GM10847 (cell line): ENCODE results near the gene LRRC2.

Experiments
- POLR2A ChIP-seq: IDR thresholded peaks from 2 replicates; pipeline ENCODE4 v1.6.1; 2011; ENCODE audit not compliant: insufficient read length; ENCODE audit errors: extremely low read depth

LRRC2 gene

DNA sequence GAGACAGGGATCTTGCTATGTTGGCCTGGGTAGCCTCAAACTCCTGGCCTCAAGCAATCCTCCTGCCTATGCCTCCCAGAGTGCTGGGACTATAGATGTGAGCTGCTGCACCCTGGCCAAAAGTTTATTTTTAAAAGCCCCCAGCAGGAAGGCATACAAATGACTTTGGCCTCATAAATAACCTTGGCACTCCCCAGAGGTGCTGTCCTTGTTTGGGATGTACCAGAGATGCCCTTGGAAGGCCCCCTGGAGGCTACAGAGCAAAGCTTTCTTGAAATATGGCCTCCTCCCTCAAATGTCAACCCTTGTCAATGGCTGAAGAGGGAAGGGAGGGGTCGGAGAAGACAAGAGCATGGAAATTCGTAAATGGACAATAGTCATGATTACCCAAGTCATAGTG is 82.3 kb downstream of the LRRC2 start:
- no peak for TF ChIP-seq POLR2A

DNA sequence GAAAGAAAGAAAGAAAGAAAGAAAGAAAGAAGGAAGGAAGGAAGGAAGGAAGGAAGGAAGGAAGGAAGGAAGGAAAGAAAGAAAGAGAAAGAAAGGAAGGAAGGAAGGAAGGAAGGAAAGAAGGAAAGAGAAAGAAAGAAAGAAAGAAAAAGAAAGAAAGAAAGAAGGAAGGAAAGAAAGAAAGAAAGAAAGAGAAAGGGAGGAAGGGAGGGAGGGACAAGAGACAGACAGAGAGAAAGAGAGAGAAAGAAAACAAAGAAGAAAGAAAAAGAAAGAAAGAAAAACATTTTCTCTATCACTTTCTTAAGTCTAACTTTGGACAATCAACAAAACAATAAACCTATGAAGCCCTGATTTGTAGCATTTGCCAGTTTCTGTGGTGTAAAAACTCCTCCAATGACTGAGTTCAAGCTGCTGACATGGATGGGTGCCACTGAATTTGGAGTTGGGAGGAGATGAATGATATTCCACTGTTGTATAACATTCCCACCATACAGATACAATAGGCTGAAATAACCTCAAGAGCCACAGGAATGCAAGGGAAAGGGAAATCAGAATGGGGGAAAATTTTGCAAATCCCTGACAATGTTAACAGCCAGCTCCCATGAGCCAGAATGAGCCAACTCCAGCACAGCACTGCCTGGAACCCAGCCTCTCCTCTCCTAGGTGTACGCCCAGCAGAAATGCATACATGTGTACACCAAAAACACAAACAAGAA is 83.3 kb downstream of the LRRC2 start:
- no peak for TF ChIP-seq POLR2A

DNA sequence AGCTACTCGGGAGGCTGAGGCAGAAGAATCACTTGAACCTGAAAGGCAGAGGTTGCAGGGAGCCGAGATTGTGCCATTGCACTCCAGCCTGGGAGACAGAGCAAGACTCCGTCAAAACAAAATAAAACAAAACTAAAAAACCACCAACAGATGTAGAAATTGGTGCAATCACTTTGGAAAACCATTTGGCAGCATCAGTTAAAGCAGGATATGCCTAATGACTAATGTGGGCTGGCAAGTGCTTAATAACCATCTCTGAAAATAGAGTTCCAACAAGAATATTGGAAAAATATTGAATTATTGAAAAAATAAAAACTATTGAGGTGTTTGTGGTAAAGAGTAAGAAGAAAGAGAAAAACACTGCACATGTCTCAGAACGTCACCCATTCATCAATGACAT is 84.5 kb downstream of the LRRC2 start:
- no peak for TF ChIP-seq POLR2A

DNA sequence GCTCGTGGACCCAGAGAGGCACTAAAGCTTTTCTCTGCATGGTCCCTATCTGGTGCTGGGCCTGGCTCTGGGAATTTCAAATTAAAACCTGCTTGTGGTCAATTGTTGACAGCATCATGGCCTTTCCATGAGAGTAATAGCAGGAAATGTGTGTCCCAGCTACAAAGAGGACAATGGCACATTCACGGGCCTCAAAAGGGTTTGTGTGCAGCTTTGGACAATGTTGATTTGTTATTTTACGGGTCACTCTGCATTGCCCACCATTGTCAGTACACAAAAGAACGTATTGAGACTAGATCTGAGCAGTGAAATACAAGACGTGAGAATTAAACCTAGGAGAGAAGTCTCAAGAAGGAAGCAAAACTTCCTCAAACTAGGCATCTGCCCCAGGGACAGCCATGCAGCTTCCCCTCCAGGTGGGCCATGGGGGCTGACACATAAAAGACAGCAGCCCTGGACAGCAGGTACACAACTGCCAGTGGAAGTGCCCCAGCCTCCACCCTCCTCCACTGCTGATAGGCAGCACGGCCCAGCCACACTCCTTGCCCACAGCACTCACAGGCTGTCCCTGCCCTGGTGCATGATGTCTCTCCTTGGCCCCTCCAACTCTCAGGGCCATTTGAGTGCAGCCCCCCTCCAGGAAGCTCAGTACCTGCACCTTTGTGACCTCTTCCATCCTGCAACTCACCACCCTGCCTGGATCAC is 85.5 kb downstream of the LRRC2 start:
- no peak for TF ChIP-seq POLR2A

DNA sequence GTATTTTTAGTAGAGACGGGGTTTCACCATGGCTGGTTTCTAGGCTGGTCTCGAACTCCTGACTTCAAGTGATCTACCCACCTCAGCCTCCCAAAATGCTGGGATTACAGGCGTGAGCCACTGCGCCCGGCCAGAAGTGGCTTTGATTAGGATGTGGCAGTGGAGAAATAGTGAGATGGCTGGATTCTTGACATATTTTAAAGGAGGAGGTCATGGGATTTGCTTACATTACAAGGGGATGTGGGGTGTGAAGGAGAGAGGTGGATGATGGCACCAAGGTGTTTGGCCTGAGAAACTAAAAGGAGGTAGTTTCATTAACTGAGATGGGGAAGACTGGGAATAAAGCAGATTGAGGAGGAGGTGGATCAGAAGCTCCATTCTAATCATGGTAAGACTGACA is 86.4 kb downstream of the LRRC2 start:
- no peak for TF ChIP-seq POLR2A

DNA sequence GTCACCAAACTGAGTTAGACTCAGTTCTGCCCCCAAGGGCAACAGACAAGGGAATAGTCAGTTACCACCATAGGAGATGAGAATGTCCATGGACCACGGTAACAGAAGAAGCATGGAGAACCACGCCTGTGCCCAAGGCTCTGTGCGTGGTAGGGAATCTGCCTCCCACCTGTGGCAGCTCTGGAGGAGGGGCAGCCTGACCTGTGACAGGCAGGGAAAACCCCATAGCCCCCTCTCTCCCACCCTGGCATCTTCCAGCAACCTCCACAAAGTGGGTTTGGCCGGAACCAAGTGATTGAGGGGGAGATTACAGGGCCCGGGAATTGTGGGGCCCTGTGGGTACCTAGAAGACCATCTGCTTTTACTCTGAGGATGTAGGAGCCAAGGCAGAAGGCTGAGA is 87.1 kb downstream of the LRRC2 start:
- TF ChIP-seq POLR2A = no peak

DNA sequence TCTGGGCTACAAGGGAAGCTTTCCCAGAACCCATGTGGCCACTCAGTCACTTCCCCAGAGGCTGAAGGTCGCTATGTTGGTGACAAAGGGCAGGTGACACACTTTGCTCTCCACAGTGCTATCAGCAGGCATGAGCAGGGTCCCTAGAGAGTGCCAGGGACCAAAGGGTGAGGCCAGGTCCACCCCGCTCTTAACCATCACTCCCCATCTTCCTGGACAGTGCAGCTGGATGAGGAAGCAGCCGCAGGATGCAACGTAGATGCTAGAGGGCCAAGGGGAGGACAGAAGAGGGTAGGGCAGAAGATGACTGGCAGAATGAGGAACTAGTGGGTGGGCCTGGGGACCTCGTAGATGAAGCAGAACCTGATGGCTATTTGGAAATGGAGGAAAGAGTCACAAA is 87.8 kb downstream of the LRRC2 start:
- TF ChIP-seq POLR2A = no peak

DNA sequence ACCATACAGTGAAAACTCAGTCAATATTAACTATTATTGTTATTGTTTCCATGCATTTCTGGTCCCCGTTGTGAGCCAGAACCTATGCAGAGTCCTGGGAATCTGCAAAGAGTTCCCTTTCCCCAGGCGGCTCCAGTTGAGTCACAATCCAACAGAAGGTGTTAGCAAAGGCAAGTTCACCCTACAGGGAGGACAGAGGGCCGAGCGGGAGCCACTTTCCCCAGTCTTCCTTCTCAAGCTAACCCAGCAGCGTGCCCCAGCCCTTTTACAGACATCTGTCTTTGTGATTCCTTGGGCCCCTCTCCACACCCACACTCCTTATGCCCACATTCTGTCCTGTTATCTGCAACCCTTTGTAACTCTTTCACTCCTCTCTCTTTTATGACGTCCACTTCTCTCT is 88.3 kb downstream of the LRRC2 start:
- no peak for TF ChIP-seq POLR2A

DNA sequence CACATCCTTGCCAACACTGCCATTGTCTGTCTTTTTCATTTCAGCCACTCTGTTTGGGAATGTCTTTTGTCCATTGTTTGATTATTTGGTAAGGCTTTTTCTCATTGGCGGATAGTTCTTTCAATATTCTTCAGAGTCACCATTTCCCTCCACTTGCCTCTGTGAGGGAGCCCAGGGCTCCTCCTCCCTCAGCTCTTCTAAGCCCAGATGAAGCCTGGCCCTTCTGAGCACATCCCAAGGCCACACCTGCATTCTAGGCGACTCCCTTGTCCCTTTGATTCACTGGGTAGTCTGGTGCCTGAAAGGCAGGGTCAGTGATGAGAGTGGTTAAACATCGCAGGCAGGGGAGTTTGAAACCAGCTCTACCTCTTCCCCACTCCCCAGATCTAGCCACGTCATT is 89.0 kb downstream of the LRRC2 start:
- no peak for TF ChIP-seq POLR2A

DNA sequence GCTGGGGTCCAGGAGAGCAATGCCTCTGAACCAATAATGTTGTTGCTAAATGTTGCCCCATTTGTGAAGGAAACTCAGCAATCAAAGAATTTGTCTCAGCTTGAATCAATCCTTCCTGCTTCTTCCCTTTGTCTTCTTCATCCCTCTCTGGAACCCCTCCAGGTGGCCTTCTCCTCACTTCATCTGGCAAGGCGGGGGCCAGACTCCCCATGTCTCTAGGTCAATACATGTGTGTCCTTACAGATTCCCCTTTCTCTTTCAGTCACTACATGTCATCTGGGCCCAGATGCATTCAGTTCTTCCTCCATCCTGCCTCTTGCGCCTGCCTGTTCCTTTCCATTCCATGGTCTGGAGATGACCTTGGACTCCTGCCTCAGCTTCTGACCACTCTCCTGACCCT is 93.4 kb downstream of the LRRC2 start:
- TF ChIP-seq POLR2A = no peak

DNA sequence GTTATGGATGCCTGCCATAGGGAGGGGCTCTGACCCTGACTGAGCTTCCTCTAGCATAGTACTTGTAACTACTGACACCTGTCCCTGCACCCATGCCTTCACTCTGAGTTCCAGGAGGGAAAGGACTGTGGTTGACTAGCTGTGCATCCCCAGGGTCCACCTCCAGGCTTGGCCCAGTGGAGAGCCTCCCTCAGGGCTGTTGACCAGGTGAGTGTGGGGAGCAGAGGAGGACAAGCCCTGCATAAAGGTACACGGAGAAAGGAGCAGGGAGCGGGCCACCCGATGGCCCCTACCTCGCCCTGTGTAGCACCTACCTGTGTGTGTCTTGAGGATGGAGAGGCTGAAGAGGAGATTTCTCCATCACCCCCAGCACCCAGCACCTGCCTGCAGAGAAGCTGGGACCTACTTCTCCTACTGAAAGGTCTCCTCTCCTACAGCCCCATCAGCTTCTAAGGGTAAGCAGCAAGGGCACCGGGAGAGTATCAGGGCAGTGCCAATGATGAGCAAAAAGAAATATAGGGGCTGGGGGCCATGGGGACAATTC is 94.7 kb downstream of the LRRC2 start:
- TF ChIP-seq POLR2A = no peak

DNA sequence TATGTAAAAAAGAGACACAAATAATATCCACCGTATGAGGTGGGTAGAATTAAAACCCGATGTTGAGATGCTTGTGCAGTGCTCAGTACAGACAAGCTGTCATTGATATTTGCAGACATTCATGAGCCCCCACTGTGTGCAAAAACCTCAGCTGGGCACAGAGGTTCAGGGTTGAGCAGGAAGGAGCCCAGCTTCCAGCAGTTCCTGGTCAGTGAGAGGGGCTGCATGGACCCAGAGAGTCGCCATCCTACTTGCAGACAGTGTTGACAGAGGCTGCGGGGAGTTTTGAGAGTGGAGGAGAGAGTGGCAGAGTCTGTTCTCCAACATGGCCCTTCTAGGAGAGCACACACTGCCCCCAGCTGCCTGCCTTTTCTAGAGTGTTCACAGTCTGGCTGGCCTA is 95.3 kb downstream of the LRRC2 start:
- no peak for TF ChIP-seq POLR2A

DNA sequence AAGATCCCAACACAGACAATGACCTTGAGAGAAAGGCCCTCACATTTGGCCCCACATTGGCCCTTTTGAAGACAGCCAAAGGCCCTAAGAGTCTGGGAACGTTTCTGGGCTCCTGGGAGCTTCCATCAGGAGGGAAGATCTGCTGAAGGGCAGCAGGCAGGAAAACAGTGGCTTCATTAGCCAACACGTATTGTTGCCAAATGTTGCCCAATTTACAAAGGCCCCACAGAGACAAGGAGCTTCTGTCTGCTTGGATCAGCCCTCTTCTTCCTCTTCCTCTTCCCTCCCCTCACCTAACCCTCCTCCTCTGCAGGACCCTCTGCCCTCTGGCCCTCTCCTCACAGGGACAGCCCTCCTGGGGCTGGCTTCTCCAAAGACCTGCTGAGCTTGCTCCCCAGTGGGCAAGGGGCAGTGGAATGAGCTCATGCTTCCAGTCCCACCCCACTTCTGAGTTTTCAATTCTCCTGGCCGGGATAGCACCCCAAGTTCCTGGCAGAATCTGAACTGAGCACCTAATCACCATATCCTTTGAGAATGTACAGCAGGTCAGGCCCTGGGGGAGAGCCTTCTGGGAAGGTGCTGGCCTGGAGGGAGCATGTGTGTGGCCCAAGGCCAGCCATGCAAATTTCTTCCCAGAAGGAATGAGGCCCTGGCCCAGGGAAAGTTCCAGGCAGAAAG is 96.3 kb downstream of the LRRC2 start:
- no peak for TF ChIP-seq POLR2A

DNA sequence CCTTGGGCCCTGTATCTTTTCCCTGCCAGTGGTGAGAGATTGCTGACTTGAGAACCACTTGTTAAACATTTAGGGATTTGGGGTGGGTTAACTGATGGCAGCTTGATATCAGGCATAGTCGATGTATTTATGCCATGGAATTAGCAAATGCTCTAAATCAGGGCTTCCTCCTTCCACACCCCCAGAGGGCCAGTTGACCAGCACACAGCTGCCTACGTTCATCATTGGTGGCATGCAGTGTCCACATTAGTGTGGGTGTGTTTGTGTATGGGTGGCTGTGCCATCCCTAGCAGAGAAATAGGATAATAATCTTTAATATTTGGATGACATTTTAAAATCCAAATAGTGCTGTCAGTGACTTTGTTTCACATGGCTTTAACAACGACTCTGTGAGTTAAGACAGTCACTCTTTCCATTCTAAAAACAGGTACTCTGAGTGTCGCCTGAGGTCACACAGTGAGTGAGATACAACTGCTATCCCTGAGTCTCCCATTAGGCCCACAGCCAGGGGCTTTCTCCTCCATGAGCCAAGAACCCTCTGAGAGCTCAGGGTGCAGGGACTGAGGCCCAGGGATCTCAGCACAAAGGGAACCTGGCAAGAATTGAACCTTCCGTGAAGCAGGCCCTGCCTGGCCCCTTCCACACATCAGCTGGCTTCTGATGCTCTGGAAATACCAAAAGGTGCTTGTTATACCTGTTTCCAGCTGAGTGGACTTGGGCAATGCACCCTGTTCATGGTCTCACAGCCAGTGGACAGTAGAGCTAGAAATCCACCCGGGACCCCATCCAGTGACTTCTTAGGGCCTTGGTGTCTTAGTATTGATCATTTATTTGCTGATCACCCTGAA is 97.1 kb downstream of the LRRC2 start:
- TF ChIP-seq POLR2A = no peak

DNA sequence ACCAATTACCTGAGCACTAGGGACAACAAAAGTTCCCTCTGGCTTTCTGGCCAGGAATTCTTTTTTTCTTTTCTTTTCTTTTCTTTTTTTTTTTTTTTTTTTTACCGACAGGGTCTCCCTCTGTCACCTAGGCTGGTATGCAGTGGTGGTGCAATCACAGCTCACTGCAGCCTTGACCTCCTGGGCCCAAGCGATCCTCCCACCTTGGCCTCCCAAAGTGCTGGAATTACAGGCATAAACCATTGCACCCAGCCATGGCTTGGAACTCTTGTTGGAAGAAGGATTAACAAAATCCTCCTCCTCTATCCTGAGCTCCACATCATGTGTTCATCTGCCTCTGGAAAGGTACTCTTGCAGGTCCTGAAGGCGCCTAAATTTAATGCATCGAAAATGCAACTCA is 98.5 kb downstream of the LRRC2 start:
- no peak for TF ChIP-seq POLR2A
